Vagina (tissue), 2 donors: ENCODE results near the gene SET. TPM values are rescaled to one million over a fixed set of nuclear protein-coding genes. Genes with fewer than 3 reads are reported as not detected.

Experiments used
- DNase-seq, 2 donors: peaks; one replicate each; pipeline ENCODE4 v3.0.0-alpha.2; 2017; ENCODE audit errors: extremely low spot score in 2 of 2
- H3K27ac ChIP-seq: fragments of 200-600 bp; sonication (generic); one replicate; pipeline ENCODE4 v1.5.1; 2019
- H3K27me3 ChIP-seq: fragments of 200-600 bp; sonication (generic); one replicate; pipeline ENCODE4 v1.5.1; 2019
- H3K36me3 ChIP-seq, 2 donors: fragments of 200-600 bp; sonication (generic); one replicate each; pipeline ENCODE4 v1.5.1; 2017 to 2019
- H3K4me1 ChIP-seq: fragments of 200-600 bp; sonication (generic); one replicate; pipeline ENCODE4 v1.5.1; 2019
- H3K4me3 ChIP-seq, 2 donors: fragments of 200-600 bp; sonication (generic); 1 replicate in 1 of 2; 2 replicates in 1 of 2; pipeline ENCODE4 v1.5.1; 2016 to 2019
- H3K9me3 ChIP-seq: fragments of 200-600 bp; sonication (generic); one replicate; pipeline ENCODE4 v1.5.1; 2019
- CTCF ChIP-seq, 3 experiments: fragments of 450-650 bp in 2 of 3; fragments of 200-600 bp in 1 of 3; sonication (generic) in 1 of 3; IDR thresholded peaks; one replicate each; pipeline ENCODE4 v1.5.1; 2017 to 2019; ENCODE audit warnings: antibody characterized with exemption in 3 of 3, mild to moderate bottlenecking in 2 of 3, moderate library complexity in 2 of 3
- POLR2A ChIP-seq, 2 donors: fragments of 450-650 bp; IDR thresholded peaks; one replicate each; pipeline ENCODE4 v1.6.1; 2017; ENCODE audit warnings: antibody characterized with exemption in 2 of 2, mild to moderate bottlenecking in 2 of 2, moderate library complexity in 2 of 2
- POLR2AphosphoS5 ChIP-seq, 2 donors: sonication (generic); formaldehyde crosslinking; IDR thresholded peaks; one replicate each; pipeline ENCODE4 v1.9.0; 2017; ENCODE audit warnings: antibody characterized with exemption in 2 of 2, mild to moderate bottlenecking in 2 of 2, low read depth in 1 of 2; ENCODE audit not compliant: insufficient read depth in 1 of 2
- intact Hi-C: fragments of 100-400 bp; cut with DNase I; formaldehyde crosslinking; loops from one replicate; pipeline ENCODE4 v1.15.1; 2023
- total RNA-seq: library from RNA; depleted of rRNA; stranded (reverse); fragments of >200 nt; gene quantifications from one replicate; pipeline ENCODE4 v1.2.3, GENCODE V29; 2016

The SET gene
- total RNA-seq, 1 donor from 2014 or later, result 137 TPM

- DNase-seq, result no peak
- H3K27ac ChIP-seq, result peak overlapping the region; percentile 71
- no peaks in the 10 kb centered on the region for H3K9me3 ChIP-seq
- H3K4me1 ChIP-seq, result peaks cover 16% of the 10 kb centered on the region
- H3K4me3 ChIP-seq, result peak overlapping the region; percentile 68 to 94
- H3K36me3 ChIP-seq, result no peaks in the 10 kb centered on the region
- no peak for TF ChIP-seq POLR2A (IDR thresholded peaks at IDR 0.05)
- TF ChIP-seq CTCF (IDR thresholded peaks at IDR 0.05), result no peak
- no peak for TF ChIP-seq POLR2AphosphoS5 (IDR thresholded peaks at IDR 0.05; ENCODE audit: insufficient read depth in 1 of 2, low read depth in 1 of 2)
- H3K27me3 ChIP-seq, result no peaks in the 10 kb centered on the region
- intact Hi-C loops, result no loop called here
Observed at GRCh38 chr9:128702949-128703615, 14.1 kb downstream of the SET start.

DNA sequence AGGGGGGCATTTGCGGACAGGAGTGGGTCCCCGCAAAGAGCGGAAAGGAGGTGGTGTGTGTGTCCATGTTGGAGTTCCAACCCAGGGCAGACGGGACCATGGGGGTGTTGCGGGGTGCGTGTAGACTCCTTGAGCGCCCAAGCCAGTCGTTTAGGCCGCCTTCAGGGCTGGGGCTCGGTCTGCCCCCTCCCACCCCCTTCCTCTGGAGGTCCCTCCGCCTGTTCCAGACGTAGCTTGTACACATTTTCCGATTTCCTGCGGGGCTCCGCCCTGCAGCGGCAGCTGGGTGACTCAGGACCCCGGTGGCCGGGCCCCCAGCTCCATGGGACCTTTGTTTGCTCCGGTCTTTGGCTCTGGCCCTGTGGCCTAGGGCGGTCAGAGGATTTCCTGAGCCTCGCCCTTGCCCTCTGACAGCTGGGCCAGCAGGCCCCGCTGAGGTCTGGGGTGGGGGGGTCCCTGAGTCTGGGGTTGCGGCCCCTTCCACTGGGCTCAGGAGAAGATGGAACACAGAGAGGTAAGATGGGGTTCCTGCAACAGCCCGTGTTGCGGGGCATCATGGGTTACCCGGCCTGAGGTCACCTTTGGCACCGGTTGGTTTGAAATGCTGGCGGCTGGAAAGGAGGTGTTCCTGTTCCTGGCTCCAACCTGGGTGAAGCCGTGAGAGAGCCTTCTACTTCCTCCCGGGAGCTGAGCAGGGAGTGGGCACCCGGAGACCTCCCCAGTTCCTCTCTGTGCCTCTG is 14.8 kb downstream of the SET start:
- H3K9me3 ChIP-seq, result no peaks in the 10 kb centered on the region
- DNase-seq, result no peak
- peak overlapping the region; percentile 71 for H3K27ac ChIP-seq
- no peaks in the 10 kb centered on the region for H3K36me3 ChIP-seq
- peak in 1 of 2 donors; percentile 55 for TF ChIP-seq POLR2AphosphoS5 (IDR thresholded peaks at IDR 0.05; ENCODE audit: insufficient read depth in 1 of 2, low read depth in 1 of 2)
- no peak for TF ChIP-seq POLR2A (IDR thresholded peaks at IDR 0.05)
- H3K4me1 ChIP-seq, result peaks cover 16% of the 10 kb centered on the region
- H3K27me3 ChIP-seq, result no peaks in the 10 kb centered on the region
- H3K4me3 ChIP-seq, result peak overlapping the region; percentile 68 to 94
- intact Hi-C loops, result no loop called here

GRCh38 chr9:128704356-128704670 is 15.3 kb downstream of the SET start:
- TF ChIP-seq POLR2A (IDR thresholded peaks at IDR 0.05), result no peak
- no peak for TF ChIP-seq CTCF (IDR thresholded peaks at IDR 0.05)
- no peak for TF ChIP-seq POLR2AphosphoS5 (IDR thresholded peaks at IDR 0.05; ENCODE audit: insufficient read depth in 1 of 2, low read depth in 1 of 2)
- H3K4me1 ChIP-seq, result peaks cover 16% of the 10 kb centered on the region
- no peak overlapping the region for H3K4me3 ChIP-seq
- H3K36me3 ChIP-seq, result no peaks in the 10 kb centered on the region
- H3K27ac ChIP-seq, result peak overlapping the region; percentile 71
- no peaks in the 10 kb centered on the region for H3K9me3 ChIP-seq
- no peak for DNase-seq
- intact Hi-C loops, result no loop called here
- no peaks in the 10 kb centered on the region for H3K27me3 ChIP-seq

DNA sequence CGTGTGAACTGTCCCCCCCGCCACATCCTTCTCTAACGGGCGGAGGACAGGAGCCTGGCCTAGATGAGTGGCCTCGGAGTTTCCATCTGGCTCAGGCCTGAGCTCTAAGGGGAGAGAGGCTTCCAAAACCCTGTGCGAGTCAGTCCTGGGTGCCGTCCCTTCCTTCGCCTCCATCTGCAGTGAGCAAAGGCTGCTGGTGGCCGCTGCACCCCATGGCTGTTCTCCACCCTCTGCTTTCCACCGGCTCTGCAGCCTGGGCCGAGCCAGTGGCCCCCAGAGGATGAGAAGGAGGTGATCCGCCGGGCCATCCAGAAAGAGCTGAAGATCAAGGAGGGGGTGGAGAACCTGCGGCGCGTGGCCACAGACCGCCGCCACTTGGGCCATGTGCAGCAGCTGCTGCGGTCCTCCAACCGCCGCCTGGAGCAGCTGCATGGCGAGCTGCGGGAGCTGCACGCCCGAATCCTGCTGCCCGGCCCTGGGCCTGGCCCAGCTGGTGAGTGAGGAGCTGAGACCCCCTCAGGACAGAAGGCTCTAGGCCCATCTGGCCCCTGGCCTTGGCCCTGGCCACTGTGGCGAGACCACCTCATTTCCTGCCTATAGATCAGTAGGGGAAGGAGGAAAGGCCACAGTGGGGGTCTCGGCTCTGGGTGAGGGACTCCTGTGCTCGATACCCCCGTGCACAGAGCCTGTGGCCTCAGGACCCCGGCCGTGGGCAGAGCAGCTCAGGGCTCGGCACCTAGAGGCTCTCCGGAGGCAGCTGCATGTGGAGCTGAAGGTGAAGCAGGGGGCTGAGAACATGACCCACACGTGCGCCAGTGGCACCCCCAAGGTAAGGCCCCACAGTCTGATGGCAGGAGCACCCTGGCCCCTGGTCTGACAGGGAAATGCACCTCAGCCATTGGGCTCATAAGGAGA is 16.3 kb downstream of the SET start:
- Histone ChIP-seq H3K27me3 (no peaks in the 10 kb centered on the region), H3K4me3 (no peak overlapping the region), H3K27ac (no peak overlapping the region), H3K36me3 (no peaks in the 10 kb centered on the region), H3K9me3 (no peaks in the 10 kb centered on the region), H3K4me1 (peaks cover 16% of the 10 kb centered on the region)
- DNase-seq, result peak in 1 of 2 donors; percentile 77
- intact Hi-C loops, result no loop called here
- TF ChIP-seq POLR2A (IDR thresholded peaks at IDR 0.05) (no peak), POLR2AphosphoS5 (IDR thresholded peaks at IDR 0.05; ENCODE audit: insufficient read depth in 1 of 2, low read depth in 1 of 2) (no peak), CTCF (IDR thresholded peaks at IDR 0.05) (no peak)

GRCh38 chr9:128706045-128706444 is 17.0 kb downstream of the SET start:
- no peaks in the 10 kb centered on the region for H3K9me3 ChIP-seq
- TF ChIP-seq CTCF (IDR thresholded peaks at IDR 0.05) (no peak), POLR2A (IDR thresholded peaks at IDR 0.05) (no peak), POLR2AphosphoS5 (IDR thresholded peaks at IDR 0.05; ENCODE audit: insufficient read depth in 1 of 2, low read depth in 1 of 2) (no peak)
- intact Hi-C loops, result no loop called here
- DNase-seq, result no peak
- peaks cover 16% of the 10 kb centered on the region for H3K4me1 ChIP-seq
- no peak overlapping the region for H3K27ac ChIP-seq
- no peak overlapping the region for H3K4me3 ChIP-seq
- H3K36me3 ChIP-seq, result no peaks in the 10 kb centered on the region
- H3K27me3 ChIP-seq, result no peaks in the 10 kb centered on the region
